ENCODE measurements around the gene TOR2A. TPM values are rescaled to one million over a fixed set of nuclear protein-coding genes. Genes with fewer than 3 reads are reported as not detected.

The TOR2A gene
- total and polyA plus RNA-seq, 9 donors, result 2.8 to 12.6 (median 9.9) TPM

- no peak for DNase-seq
- Histone ChIP-seq H3K27me3 (no peaks in the 10 kb centered on the region), H3K4me1 (ENCODE audit: insufficient read depth) (peaks cover 2% of the 10 kb centered on the region), H3K36me3 (no peaks in the 10 kb centered on the region), H3K27ac (no peak overlapping the region), H3K4me3 (no peak overlapping the region), H3K9me3 (no peaks in the 10 kb centered on the region)
- 90 to 92% (median 91%) methylated on average over 19 of the region's 19 CpGs for WGBS, 3 donors
- intact Hi-C loops (cut with DNase I), result loop anchor here in 3 of 4 donors (5.0 to 10.0 kb wide), 3 partner anchors 38 to 240 kb away; no protein-coding TSS in a partner anchor
- TF ChIP-seq EP300 (IDR thresholded peaks at IDR 0.05), result no peak
- TF ChIP-seq, protein P1, sequence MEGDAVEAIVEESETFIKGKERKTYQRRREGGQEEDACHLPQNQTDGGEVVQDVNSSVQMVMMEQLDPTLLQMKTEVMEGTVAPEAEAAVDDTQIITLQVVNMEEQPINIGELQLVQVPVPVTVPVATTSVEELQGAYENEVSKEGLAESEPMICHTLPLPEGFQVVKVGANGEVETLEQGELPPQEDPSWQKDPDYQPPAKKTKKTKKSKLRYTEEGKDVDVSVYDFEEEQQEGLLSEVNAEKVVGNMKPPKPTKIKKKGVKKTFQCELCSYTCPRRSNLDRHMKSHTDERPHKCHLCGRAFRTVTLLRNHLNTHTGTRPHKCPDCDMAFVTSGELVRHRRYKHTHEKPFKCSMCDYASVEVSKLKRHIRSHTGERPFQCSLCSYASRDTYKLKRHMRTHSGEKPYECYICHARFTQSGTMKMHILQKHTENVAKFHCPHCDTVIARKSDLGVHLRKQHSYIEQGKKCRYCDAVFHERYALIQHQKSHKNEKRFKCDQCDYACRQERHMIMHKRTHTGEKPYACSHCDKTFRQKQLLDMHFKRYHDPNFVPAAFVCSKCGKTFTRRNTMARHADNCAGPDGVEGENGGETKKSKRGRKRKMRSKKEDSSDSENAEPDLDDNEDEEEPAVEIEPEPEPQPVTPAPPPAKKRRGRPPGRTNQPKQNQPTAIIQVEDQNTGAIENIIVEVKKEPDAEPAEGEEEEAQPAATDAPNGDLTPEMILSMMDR (IDR thresholded peaks at IDR 0.05), result no peak
- TF ChIP-seq POLR2A (IDR thresholded peaks at IDR 0.05), result no peak
Measured at GRCh38 chr9:127744398-127745110, 9.5 kb upstream of the TOR2A start.

GRCh38 chr9:127742435-127743088 is 7.5 kb upstream of the TOR2A start:
- Histone ChIP-seq H3K4me3 (peak overlapping the region; percentile 4), H3K4me1 (ENCODE audit: insufficient read depth) (peaks cover 2% of the 10 kb centered on the region), H3K9me3 (no peaks in the 10 kb centered on the region), H3K27me3 (no peaks in the 10 kb centered on the region), H3K27ac (no peak overlapping the region), H3K36me3 (no peaks in the 10 kb centered on the region)
- DNase-seq, result peak; percentile 66 to 82 (median 77)
- intact Hi-C loops (cut with DNase I), result loop anchor here in 3 of 4 donors (5.0 to 10.0 kb wide), 3 partner anchors 40 to 238 kb away; no protein-coding TSS in a partner anchor
- 26 to 40% (median 35%) methylated on average over 33 of the region's 33 CpGs for WGBS, 3 donors
- no peak for TF ChIP-seq EP300 (IDR thresholded peaks at IDR 0.05)
- TF ChIP-seq, protein P1 (IDR thresholded peaks at IDR 0.05), result no peak
- no peak for TF ChIP-seq POLR2A (IDR thresholded peaks at IDR 0.05)

GRCh38 chr9:127741831-127742434 is 6.8 kb upstream of the TOR2A start:
- Histone ChIP-seq H3K27ac (no peak overlapping the region), H3K4me3 (peak overlapping the region; percentile 4), H3K9me3 (no peaks in the 10 kb centered on the region), H3K36me3 (no peaks in the 10 kb centered on the region), H3K4me1 (ENCODE audit: insufficient read depth) (peaks cover 2% of the 10 kb centered on the region), H3K27me3 (no peaks in the 10 kb centered on the region)
- intact Hi-C loops (cut with DNase I), result loop anchor here in 3 of 4 donors (5.0 to 10.0 kb wide), 3 partner anchors 40 to 237 kb away; no protein-coding TSS in a partner anchor
- DNase-seq, result peak; percentile 75 to 85 (median 81)
- TF ChIP-seq, protein P1 (IDR thresholded peaks at IDR 0.05), result no peak
- TF ChIP-seq POLR2A (IDR thresholded peaks at IDR 0.05) (no peak), EP300 (IDR thresholded peaks at IDR 0.05) (no peak)
- WGBS, 3 donors, result 32 to 43% (median 41%) methylated on average over 38 of the region's 38 CpGs

DNA sequence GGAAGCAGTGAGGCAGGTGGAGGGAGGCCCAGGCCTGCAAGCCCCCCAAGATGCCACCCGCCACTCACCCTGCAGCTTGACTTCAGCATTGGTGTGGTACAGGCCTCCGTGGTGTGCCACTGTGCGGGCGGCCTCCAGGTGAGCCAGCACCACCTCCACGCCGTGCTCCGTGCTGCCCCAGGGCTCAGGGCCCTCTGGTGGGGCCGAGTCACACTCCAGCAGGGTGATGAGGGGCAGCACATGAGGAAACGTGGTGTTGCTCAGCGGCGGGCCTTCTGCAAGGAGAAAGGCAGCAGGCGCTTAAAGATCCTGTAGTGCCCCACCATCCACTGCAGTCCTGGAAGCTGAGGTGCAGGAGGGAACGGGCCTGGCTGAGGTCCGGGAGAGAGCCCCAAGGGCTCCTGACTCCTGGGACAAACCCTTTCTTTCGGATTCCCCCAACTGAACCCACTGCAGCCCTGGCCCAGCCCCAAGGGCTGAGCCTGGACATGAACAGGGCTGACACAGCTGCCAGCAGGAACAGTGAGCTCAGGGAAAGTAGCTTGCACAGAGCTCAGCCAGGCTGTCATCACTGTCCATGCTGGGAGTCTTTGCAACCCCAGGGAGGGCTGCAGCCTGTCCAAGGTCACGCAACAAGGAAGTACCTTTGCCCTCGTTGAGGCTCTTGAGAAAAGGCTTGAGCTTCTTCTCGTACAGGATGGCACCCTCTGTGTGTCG is 4.7 kb upstream of the TOR2A start:
- TF ChIP-seq EP300 (IDR thresholded peaks at IDR 0.05) (no peak), POLR2A (IDR thresholded peaks at IDR 0.05) (no peak)
- TF ChIP-seq, protein P1 (IDR thresholded peaks at IDR 0.05), result no peak
- no peak for DNase-seq
- H3K27me3 ChIP-seq, result no peaks in the 10 kb centered on the region

More for the DNA sequence above, 4.7 kb upstream of the TOR2A start:
- H3K36me3 ChIP-seq, result no peaks in the 10 kb centered on the region
- no peak overlapping the region for H3K4me3 ChIP-seq
- 79 to 85% (median 83%) methylated on average over 16 to 19 of the region's 19 CpGs for WGBS, 3 donors
- H3K4me1 ChIP-seq (ENCODE audit: insufficient read depth), result peaks cover 2% of the 10 kb centered on the region
- H3K9me3 ChIP-seq, result no peaks in the 10 kb centered on the region
- no peak overlapping the region for H3K27ac ChIP-seq
- intact Hi-C loops (cut with DNase I), result loop anchor here in 3 of 4 donors (5.0 to 10.0 kb wide), 5 partner anchors 43 to 235 kb away; no protein-coding TSS in a partner anchor

All from ovary (tissue), 9 donors.